K562 (cell line): ENCODE results near the gene TWSG1. TPM values are rescaled to one million over a fixed set of nuclear protein-coding genes. Genes with fewer than 3 reads are reported as not detected.

Source experiments
- KDM2B ChIP-seq: fragments of 250-450 bp; sonication (Bioruptor Pico); IDR thresholded peaks from 2 replicates; pipeline ENCODE4 v1.8.0; 2021; ENCODE audit warnings: mild to moderate bottlenecking, moderate library complexity
- NFXL1 ChIP-seq: fragments of 450-650 bp; formaldehyde crosslinking; IDR thresholded peaks from 2 replicates; pipeline ENCODE4 v1.4.0; 2021; ENCODE audit warnings: mild to moderate bottlenecking
- NR2C1 ChIP-seq, 2 experiments: fragments of 450-650 bp; IDR thresholded peaks; 2 replicates each; pipeline ENCODE4 v1.6.1; 2017; ENCODE audit warnings: mild to moderate bottlenecking in 2 of 2, antibody characterized with exemption in 1 of 2, inconsistent platforms in 1 of 2, missing compliant biosample characterization in 1 of 2, missing genetic modification characterization in 1 of 2
- SIN3B ChIP-seq: fragments of 450-650 bp; IDR thresholded peaks from 2 replicates; pipeline ENCODE4 v1.6.1; 2017; ENCODE audit warnings: low read depth, mild to moderate bottlenecking, moderate library complexity
- ZBTB1 ChIP-seq: sonication (generic); formaldehyde crosslinking; IDR thresholded peaks from 2 replicates; pipeline ENCODE4 v1.8.1; 2023; ENCODE audit warnings: missing genetic modification reagents, low read depth, mild to moderate bottlenecking, borderline replicate concordance
- ZNF445 ChIP-seq: fragments of 250-450 bp; sonication (Bioruptor Pico); IDR thresholded peaks from 2 replicates; pipeline ENCODE4 v1.4.0; 2020; ENCODE audit warnings: low read depth, mild to moderate bottlenecking, moderate library complexity
- ZNF780A ChIP-seq: fragments of 250-450 bp; sonication (Bioruptor Pico); IDR thresholded peaks from 2 replicates; pipeline ENCODE4 v1.5.0; 2021; ENCODE audit warnings: mild to moderate bottlenecking
- polyA plus RNA-seq, 8 experiments: library from polyadenylated mRNA; depleted of rRNA in 4 of 8; stranded (reverse) in 5 of 8; unstranded in 3 of 8; fragments of >200 nt; fragmentation: Nextera tagmentation in 2 of 8; fragmentation: Illumina TruSeq in 1 of 8; extraction: Ambion mirVana in 2 of 8; extraction: Trizol in 1 of 8; gene quantifications; 2 replicates each; pipeline versions ENCODE4 v1.2.1 to v1.2.3, GENCODE V29; 2011 to 2014; ENCODE audit warnings: inconsistent platforms in 1 of 8, missing spikeins in 1 of 8
- total RNA-seq, 7 experiments: library from RNA; depleted of rRNA in 6 of 7; stranded (reverse); fragments of >200 nt in 6 of 7; fragmentation: Illumina TruSeq in 2 of 7; extraction: Trizol in 2 of 7; gene quantifications; 2 replicates each; pipeline versions ENCODE4 v1.2.1 to v1.2.3, GENCODE V29; 2011 to 2021; ENCODE audit warnings: low replicate concordance in 1 of 7
- TF ChIP-seq, protein P1 (sequence below): fragments of 450-650 bp; IDR thresholded peaks from 2 replicates; pipeline ENCODE4 v1.6.1; 2016; ENCODE audit warnings: mild to moderate bottlenecking, moderate library complexity
- TF ChIP-seq, protein P2 (sequence below): fragments of 250-450 bp; sonication (Bioruptor Pico); IDR thresholded peaks from 2 replicates; pipeline ENCODE4 v1.8.0; 2022; ENCODE audit warnings: inconsistent platforms, mild to moderate bottlenecking, moderate library complexity, borderline replicate concordance
- TF ChIP-seq, protein P3 (sequence below): fragments of 200-800 bp; sonication (Bioruptor generic); IDR thresholded peaks from 2 replicates; pipeline ENCODE4 v1.6.1; 2016; ENCODE audit warnings: missing genetic modification characterization, missing compliant biosample characterization

TWSG1 gene
- total and polyA plus RNA-seq, 9 of the 15 experiments (the other 6 are each of a cell fraction or from before 2014, with no cell fraction given) = 10.4 to 37.2 (median 25.1) TPM

DNA sequence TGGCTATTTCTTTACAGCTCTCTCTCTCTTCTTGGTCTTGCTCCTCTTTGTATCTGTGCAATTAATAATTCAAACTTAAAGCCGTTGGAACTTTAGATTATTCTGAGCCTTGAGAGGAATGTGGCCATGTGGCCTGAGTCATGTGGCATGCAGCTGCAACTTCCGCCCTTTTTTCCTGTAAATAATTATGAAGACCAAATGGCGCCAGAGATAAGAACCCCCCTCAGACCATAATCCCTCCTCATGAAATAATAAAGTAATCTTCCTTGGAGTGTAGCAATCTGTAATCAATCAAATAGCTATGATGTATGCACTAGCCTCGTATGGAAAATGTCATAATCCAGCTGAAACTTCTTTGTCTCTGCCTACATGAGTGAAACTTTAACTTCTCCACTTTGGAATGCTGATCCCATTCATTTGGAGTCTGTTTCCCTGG, 13.5 kb upstream of the TWSG1 start (continued):
- TF ChIP-seq, protein P1, sequence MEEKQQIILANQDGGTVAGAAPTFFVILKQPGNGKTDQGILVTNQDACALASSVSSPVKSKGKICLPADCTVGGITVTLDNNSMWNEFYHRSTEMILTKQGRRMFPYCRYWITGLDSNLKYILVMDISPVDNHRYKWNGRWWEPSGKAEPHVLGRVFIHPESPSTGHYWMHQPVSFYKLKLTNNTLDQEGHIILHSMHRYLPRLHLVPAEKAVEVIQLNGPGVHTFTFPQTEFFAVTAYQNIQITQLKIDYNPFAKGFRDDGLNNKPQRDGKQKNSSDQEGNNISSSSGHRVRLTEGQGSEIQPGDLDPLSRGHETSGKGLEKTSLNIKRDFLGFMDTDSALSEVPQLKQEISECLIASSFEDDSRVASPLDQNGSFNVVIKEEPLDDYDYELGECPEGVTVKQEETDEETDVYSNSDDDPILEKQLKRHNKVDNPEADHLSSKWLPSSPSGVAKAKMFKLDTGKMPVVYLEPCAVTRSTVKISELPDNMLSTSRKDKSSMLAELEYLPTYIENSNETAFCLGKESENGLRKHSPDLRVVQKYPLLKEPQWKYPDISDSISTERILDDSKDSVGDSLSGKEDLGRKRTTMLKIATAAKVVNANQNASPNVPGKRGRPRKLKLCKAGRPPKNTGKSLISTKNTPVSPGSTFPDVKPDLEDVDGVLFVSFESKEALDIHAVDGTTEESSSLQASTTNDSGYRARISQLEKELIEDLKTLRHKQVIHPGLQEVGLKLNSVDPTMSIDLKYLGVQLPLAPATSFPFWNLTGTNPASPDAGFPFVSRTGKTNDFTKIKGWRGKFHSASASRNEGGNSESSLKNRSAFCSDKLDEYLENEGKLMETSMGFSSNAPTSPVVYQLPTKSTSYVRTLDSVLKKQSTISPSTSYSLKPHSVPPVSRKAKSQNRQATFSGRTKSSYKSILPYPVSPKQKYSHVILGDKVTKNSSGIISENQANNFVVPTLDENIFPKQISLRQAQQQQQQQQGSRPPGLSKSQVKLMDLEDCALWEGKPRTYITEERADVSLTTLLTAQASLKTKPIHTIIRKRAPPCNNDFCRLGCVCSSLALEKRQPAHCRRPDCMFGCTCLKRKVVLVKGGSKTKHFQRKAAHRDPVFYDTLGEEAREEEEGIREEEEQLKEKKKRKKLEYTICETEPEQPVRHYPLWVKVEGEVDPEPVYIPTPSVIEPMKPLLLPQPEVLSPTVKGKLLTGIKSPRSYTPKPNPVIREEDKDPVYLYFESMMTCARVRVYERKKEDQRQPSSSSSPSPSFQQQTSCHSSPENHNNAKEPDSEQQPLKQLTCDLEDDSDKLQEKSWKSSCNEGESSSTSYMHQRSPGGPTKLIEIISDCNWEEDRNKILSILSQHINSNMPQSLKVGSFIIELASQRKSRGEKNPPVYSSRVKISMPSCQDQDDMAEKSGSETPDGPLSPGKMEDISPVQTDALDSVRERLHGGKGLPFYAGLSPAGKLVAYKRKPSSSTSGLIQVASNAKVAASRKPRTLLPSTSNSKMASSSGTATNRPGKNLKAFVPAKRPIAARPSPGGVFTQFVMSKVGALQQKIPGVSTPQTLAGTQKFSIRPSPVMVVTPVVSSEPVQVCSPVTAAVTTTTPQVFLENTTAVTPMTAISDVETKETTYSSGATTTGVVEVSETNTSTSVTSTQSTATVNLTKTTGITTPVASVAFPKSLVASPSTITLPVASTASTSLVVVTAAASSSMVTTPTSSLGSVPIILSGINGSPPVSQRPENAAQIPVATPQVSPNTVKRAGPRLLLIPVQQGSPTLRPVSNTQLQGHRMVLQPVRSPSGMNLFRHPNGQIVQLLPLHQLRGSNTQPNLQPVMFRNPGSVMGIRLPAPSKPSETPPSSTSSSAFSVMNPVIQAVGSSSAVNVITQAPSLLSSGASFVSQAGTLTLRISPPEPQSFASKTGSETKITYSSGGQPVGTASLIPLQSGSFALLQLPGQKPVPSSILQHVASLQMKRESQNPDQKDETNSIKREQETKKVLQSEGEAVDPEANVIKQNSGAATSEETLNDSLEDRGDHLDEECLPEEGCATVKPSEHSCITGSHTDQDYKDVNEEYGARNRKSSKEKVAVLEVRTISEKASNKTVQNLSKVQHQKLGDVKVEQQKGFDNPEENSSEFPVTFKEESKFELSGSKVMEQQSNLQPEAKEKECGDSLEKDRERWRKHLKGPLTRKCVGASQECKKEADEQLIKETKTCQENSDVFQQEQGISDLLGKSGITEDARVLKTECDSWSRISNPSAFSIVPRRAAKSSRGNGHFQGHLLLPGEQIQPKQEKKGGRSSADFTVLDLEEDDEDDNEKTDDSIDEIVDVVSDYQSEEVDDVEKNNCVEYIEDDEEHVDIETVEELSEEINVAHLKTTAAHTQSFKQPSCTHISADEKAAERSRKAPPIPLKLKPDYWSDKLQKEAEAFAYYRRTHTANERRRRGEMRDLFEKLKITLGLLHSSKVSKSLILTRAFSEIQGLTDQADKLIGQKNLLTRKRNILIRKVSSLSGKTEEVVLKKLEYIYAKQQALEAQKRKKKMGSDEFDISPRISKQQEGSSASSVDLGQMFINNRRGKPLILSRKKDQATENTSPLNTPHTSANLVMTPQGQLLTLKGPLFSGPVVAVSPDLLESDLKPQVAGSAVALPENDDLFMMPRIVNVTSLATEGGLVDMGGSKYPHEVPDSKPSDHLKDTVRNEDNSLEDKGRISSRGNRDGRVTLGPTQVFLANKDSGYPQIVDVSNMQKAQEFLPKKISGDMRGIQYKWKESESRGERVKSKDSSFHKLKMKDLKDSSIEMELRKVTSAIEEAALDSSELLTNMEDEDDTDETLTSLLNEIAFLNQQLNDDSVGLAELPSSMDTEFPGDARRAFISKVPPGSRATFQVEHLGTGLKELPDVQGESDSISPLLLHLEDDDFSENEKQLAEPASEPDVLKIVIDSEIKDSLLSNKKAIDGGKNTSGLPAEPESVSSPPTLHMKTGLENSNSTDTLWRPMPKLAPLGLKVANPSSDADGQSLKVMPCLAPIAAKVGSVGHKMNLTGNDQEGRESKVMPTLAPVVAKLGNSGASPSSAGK = peak; percentile 99
- TF ChIP-seq ZBTB1 (peak; percentile 45; the same call in 1 of the 2 replicates), ZNF445 (CRISPR knock-in tag) (no peak), NFXL1 (CRISPR knock-in tag) (no peak), NR2C1 (IDR thresholded peaks at IDR 0.05) (no peak), NR2C1 (tag; IDR thresholded peaks at IDR 0.05) (0 out of 2 replicates have a peak, but pooled peaks have one; percentile 52), ZNF780A (CRISPR knock-in tag) (no peak), SIN3B (no peak), KDM2B (CRISPR knock-in tag) (no peak)
- TF ChIP-seq, protein P2, sequence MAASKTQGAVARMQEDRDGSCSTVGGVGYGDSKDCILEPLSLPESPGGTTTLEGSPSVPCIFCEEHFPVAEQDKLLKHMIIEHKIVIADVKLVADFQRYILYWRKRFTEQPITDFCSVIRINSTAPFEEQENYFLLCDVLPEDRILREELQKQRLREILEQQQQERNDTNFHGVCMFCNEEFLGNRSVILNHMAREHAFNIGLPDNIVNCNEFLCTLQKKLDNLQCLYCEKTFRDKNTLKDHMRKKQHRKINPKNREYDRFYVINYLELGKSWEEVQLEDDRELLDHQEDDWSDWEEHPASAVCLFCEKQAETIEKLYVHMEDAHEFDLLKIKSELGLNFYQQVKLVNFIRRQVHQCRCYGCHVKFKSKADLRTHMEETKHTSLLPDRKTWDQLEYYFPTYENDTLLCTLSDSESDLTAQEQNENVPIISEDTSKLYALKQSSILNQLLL (CRISPR knock-in tag) = no peak
- TF ChIP-seq, protein P3, sequence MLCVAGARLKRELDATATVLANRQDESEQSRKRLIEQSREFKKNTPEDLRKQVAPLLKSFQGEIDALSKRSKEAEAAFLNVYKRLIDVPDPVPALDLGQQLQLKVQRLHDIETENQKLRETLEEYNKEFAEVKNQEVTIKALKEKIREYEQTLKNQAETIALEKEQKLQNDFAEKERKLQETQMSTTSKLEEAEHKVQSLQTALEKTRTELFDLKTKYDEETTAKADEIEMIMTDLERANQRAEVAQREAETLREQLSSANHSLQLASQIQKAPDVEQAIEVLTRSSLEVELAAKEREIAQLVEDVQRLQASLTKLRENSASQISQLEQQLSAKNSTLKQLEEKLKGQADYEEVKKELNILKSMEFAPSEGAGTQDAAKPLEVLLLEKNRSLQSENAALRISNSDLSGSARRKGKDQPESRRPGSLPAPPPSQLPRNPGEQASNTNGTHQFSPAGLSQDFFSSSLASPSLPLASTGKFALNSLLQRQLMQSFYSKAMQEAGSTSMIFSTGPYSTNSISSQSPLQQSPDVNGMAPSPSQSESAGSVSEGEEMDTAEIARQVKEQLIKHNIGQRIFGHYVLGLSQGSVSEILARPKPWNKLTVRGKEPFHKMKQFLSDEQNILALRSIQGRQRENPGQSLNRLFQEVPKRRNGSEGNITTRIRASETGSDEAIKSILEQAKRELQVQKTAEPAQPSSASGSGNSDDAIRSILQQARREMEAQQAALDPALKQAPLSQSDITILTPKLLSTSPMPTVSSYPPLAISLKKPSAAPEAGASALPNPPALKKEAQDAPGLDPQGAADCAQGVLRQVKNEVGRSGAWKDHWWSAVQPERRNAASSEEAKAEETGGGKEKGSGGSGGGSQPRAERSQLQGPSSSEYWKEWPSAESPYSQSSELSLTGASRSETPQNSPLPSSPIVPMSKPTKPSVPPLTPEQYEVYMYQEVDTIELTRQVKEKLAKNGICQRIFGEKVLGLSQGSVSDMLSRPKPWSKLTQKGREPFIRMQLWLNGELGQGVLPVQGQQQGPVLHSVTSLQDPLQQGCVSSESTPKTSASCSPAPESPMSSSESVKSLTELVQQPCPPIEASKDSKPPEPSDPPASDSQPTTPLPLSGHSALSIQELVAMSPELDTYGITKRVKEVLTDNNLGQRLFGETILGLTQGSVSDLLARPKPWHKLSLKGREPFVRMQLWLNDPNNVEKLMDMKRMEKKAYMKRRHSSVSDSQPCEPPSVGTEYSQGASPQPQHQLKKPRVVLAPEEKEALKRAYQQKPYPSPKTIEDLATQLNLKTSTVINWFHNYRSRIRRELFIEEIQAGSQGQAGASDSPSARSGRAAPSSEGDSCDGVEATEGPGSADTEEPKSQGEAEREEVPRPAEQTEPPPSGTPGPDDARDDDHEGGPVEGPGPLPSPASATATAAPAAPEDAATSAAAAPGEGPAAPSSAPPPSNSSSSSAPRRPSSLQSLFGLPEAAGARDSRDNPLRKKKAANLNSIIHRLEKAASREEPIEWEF (CRISPR knock-in tag) = no peak
